Epithelial cell of esophagus (primary cell): ENCODE measurements around the gene PRELP.

ENCODE experiments used
- DNase-seq: peaks from one replicate; pipeline ENCODE4 v3.0.0; 2010; ENCODE audit warnings: low read depth
- H3K4me3 ChIP-seq: 2 replicates; pipeline ENCODE4 v1.5.1; 2011; ENCODE audit warnings: mild to moderate bottlenecking, low read length, control low read depth
- TF ChIP-seq, protein P1 (sequence below): IDR thresholded peaks from 2 replicates; pipeline ENCODE4 v1.5.1; 2011; ENCODE audit warnings: low read depth, mild to moderate bottlenecking, low read length, control low read depth, inconsistent platforms; ENCODE audit not compliant: insufficient read depth; ENCODE audit errors: missing control alignments

Gene PRELP

DNA sequence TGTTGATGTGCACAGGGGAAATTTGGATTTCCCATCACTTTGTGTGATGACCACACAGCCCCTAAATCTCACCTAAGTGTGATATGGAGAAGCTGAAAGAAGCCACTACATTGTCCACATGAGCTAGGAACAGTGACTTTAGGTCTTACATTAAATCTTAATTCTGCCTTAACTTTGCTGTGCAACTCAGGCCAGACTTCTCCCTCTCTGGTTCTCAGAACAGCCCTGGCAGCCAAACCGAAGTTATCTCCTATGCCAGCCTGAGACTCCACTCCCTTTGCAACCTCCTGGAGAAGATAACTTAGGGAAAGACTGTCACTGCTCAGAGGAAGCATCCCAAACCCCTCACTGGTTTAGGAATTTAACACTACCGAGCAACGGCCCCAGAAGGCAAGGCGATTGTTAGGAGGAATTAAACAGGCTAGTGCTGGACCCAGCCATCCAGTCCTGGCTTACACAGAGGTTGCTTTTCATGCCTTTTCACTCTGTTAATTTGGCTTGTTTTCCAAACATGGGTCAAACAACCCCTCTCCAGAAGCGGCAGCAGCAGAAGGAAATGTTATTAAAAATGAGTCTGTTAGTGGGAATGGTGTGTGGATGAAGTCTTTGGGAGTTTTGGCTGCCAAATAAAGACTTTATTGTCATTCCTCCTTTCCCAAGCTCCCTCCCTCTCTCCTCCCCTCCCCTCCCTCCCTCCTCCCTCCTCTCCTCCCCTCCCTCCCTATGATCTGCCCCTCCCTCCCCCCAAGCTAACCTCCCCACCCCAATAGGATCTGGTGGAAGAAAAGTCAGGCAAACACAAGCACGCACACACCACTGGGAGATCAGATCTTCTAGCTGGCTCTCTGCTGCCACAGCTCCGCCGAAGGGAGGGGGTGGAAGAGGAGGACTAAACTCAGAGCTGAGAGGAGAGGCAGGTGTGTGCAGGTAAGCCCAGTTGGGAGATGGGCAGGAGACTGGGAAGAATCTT, at the start of gene PRELP:
TSS of gene PRELP (plus strand) at position 795 of the 970 bp plus-strand sequence. CDS start 7,379 bp downstream, outside the sequence.
- DNase-seq: peak; percentile 22
- no peak within 1 kb of the TSS for H3K4me3 ChIP-seq
- TF ChIP-seq, protein P1, sequence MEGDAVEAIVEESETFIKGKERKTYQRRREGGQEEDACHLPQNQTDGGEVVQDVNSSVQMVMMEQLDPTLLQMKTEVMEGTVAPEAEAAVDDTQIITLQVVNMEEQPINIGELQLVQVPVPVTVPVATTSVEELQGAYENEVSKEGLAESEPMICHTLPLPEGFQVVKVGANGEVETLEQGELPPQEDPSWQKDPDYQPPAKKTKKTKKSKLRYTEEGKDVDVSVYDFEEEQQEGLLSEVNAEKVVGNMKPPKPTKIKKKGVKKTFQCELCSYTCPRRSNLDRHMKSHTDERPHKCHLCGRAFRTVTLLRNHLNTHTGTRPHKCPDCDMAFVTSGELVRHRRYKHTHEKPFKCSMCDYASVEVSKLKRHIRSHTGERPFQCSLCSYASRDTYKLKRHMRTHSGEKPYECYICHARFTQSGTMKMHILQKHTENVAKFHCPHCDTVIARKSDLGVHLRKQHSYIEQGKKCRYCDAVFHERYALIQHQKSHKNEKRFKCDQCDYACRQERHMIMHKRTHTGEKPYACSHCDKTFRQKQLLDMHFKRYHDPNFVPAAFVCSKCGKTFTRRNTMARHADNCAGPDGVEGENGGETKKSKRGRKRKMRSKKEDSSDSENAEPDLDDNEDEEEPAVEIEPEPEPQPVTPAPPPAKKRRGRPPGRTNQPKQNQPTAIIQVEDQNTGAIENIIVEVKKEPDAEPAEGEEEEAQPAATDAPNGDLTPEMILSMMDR: peak; percentile 20

DNA sequence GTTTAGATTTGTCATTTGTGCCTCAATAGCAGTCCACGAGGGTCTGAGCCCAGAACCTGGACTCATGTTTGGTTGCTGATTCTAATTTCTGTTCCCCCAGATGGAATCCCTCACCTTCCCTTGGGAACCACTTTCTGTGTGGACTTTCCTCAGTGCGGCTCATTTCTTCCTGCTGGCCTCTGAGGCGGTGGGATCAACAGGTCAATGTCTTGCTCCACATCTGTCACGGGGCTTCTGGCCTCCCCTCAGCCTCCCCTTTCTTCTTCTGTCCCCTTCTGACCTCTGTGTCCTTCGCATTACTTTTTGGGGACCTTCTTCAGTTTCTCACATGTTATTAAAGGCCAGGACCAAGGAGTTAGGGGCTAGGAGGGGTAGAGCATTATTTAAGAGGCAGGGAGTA, 49.2 kb upstream of the PRELP start:
- H3K4me3 ChIP-seq: no peak overlapping the region
- DNase-seq: no peak
- TF ChIP-seq, protein P1: no peak

DNA sequence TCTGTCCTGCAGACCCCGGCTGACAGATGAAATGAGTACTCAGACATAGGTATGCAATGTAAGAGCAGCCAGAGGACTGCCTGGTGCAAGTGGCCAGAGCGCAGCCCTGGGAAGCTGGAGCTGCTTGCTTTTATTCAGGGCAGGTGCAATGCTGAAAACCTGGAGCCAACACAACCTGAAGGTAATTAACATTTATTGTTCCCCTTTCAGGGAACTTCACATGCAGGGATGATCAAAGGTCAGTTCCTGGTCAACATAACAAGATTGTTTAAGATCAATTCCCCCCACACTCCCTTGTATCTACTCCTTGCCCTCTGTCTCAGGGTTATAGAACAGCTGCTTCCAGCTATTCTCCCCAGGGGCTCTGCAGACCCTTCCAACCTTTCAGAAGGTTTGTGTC, 48.7 kb upstream of the PRELP start:
- H3K4me3 ChIP-seq: no peak overlapping the region
- TF ChIP-seq, protein P1: no peak
- DNase-seq: no peak

DNA sequence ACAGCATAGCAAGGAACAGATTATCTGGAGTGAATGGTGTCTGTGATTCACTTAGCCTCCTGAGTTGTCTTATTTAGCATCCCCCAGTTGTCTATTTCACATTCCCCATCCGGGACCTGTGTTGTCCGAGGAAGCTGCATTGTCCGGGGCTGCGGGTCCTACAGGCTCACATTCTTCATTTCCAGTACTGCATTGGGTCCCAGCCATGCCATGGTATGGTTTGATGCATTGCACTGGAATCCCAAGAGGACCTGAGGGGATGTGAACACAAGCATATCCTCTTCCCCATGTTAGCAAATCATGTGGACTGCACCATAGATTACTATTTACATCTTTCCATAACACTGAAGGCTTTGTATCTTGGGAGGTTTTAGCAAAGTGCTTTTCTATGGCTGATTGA, 48.2 kb upstream of the PRELP start:
- TF ChIP-seq, protein P1: no peak
- H3K4me3 ChIP-seq: no peak overlapping the region
- no peak for DNase-seq

DNA sequence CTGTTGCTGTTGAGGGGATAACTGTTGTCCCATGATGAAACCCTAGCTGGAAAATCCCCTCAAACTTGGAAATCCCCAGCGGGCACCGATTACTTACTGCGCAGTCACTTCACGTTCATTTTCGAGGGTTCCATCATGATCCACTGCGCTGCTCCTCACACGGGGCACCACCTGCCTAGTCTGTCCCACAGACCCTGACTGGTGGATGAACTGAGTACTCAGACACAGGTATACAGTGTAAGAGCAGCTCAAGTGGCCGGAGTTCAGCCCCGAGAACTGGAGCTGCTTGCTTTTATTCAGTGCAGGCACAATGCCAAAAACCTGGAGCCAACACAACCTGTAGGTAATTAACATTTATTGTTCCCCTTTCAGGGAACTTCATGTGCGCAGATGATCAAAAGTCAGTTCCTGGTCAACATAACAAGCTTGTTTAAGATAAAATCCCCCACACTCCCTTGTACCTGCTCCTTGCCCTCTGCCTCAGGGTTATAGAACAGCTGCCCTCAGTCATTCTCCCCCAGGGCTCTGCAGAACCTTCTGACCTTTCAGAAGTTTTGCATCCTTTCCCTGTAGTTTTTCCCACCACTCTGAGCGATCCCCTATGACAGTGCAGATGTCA, 46.5 kb upstream of the PRELP start:
- DNase-seq: peak; percentile 15
- TF ChIP-seq, protein P1: no peak
- H3K4me3 ChIP-seq: no peak overlapping the region

DNA sequence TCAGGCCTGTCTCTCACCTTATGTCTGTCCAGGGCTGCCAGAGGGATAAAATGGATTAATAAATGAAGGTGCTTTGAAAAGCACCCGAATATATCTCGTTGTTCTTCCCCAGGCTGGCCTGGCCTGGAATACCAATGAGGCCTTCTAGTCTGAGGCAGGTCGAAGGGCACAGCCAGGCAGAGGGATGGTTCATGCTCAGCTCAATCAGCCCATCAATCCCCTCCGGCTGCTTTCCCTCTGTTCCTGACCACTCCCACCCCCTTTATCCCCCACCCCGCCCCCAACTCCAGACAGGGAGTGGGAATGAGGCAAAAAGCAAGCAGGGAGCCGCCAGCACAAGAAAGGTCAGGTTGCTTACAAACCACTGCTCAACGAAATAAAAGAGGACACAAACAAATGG, 40.0 kb upstream of the PRELP start:
- TF ChIP-seq, protein P1: no peak
- no peak overlapping the region for H3K4me3 ChIP-seq
- DNase-seq: no peak
